Measurements from ENCODE around the gene KIAA0319L.

KIAA0319L gene

DNA sequence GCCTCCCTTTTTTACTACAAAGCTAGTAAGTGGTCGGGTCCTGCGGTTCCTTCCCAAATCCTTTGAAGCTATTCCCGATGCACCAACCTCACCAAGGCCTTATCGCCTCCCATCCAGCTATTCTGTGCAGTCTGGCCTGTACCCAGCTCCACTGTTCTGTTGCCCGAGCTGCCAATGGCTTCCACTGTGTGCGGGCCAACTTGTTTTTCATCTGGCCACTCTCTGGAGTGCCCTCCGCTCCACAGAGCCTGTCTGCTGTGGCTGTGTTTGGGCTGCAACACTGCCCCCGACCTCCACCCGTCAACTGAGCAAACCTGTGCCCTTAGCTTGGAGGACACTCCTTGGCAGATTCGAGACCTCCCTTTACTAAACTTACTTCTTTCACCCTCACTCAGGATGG is 125.0 kb downstream of the KIAA0319L start:
- H3K27ac ChIP-seq (ENCODE audit: low read depth, low read length) = no peak overlapping the region
- H3F3A ChIP-seq (ENCODE audit: control insufficient read depth, insufficient read depth) = no peaks in the 10 kb centered on the region
- H3K9me3 ChIP-seq (ENCODE audit: control insufficient read depth, insufficient read depth, low read length) = no peaks in the 10 kb centered on the region
- no peaks in the 10 kb centered on the region for H3K4me1 ChIP-seq (ENCODE audit: control insufficient read depth, low read length)
- no peaks in the 10 kb centered on the region for H3K79me2 ChIP-seq (ENCODE audit: control insufficient read depth, low read length)
- peaks cover 6% of the 10 kb centered on the region for H3K36me3 ChIP-seq (ENCODE audit: control insufficient read depth, low read length)
- no peak overlapping the region for H3K4me2 ChIP-seq (ENCODE audit: low read length)
- no peaks in the 10 kb centered on the region for H3K27me3 ChIP-seq (ENCODE audit: control insufficient read depth, low read length)
- H4K20me1 ChIP-seq (ENCODE audit: control insufficient read depth, insufficient read depth, low read depth, low read length) = no peaks in the 10 kb centered on the region
- no peak overlapping the region for H3K4me3 ChIP-seq (ENCODE audit: low read length)
- no peaks in the 10 kb centered on the region for H3K9me2 ChIP-seq (replicated peaks; ENCODE audit: control insufficient read depth, low read length)
- TF ChIP-seq CTCF (IDR thresholded peaks at IDR 0.05; ENCODE audit: low read depth, low read length, poor library complexity, severe bottlenecking) (no peak), EZH2phosphoT487 (IDR thresholded peaks at IDR 0.05; ENCODE audit: borderline replicate concordance, low read length) (no peak)

DNA sequence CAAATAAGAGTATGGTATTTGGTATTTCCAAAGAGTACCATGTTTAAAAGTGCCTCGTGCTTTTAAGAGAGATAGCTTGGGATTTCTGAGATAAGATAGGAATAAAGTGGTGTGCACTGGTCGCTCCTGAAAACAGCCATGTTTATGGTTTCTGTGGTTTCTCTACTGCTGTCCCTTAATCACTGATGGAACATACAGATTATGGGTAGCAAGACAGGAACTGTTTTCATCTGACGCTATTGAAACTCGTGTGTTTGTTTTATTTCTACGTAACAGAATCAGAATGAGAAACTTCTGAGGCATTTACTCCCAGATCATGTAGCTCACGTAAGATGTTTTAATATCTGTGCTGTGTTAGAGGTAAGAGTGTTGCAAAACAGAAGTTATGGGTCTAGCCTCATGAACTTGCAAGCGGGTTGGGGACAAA is 126.0 kb downstream of the KIAA0319L start:
- no peak overlapping the region for H3K4me3 ChIP-seq (ENCODE audit: low read length)
- no peaks in the 10 kb centered on the region for H3K9me2 ChIP-seq (replicated peaks; ENCODE audit: control insufficient read depth, low read length)
- H3K36me3 ChIP-seq (ENCODE audit: control insufficient read depth, low read length) = peaks cover 6% of the 10 kb centered on the region
- no peaks in the 10 kb centered on the region for H3K9me3 ChIP-seq (ENCODE audit: control insufficient read depth, insufficient read depth, low read length)
- no peak overlapping the region for H3K27ac ChIP-seq (ENCODE audit: low read depth, low read length)
- H3F3A ChIP-seq (ENCODE audit: control insufficient read depth, insufficient read depth) = no peaks in the 10 kb centered on the region
- no peak overlapping the region for H3K4me2 ChIP-seq (ENCODE audit: low read length)
- H4K20me1 ChIP-seq (ENCODE audit: control insufficient read depth, insufficient read depth, low read depth, low read length) = no peaks in the 10 kb centered on the region
- H3K79me2 ChIP-seq (ENCODE audit: control insufficient read depth, low read length) = no peaks in the 10 kb centered on the region
- TF ChIP-seq CTCF (IDR thresholded peaks at IDR 0.05; ENCODE audit: low read depth, low read length, poor library complexity, severe bottlenecking) = no peak
- no peak for TF ChIP-seq EZH2phosphoT487 (IDR thresholded peaks at IDR 0.05; ENCODE audit: borderline replicate concordance, low read length)
- no peaks in the 10 kb centered on the region for H3K27me3 ChIP-seq (ENCODE audit: control insufficient read depth, low read length)
- no peaks in the 10 kb centered on the region for H3K4me1 ChIP-seq (ENCODE audit: control insufficient read depth, low read length)

DNA sequence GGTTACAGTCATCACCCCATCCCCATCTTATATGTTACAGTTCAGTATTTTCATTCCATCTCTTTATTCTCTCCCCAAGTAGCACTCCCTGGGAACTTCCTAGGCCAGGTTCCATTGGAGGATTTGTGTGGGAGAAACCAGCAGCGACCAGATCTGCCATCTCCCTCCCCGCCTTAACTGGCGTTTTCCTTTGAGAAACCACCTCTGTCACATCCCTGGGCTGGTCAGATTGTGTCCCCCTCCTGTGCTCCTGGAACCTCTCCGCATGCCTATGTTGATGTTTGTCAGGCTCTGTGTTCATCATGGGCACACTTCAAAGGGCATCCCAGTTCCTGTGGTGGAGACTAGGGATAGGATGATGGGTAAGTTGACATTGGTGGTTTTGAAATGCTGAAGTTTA is 126.4 kb downstream of the KIAA0319L start:
- no peaks in the 10 kb centered on the region; the same call in 1 of the 2 replicates for H3K4me1 ChIP-seq (ENCODE audit: control insufficient read depth, low read length)
- no peak overlapping the region for H3K27ac ChIP-seq (ENCODE audit: low read depth, low read length)
- no peaks in the 10 kb centered on the region for H3K79me2 ChIP-seq (ENCODE audit: control insufficient read depth, low read length)
- peaks cover 3% of the 10 kb centered on the region for H3K36me3 ChIP-seq (ENCODE audit: control insufficient read depth, low read length)
- no peaks in the 10 kb centered on the region for H3K27me3 ChIP-seq (ENCODE audit: control insufficient read depth, low read length)
- H3K4me3 ChIP-seq (ENCODE audit: low read length) = no peak overlapping the region
- no peaks in the 10 kb centered on the region for H3F3A ChIP-seq (ENCODE audit: control insufficient read depth, insufficient read depth)
- H3K4me2 ChIP-seq (ENCODE audit: low read length) = no peak overlapping the region
- H3K9me3 ChIP-seq (ENCODE audit: control insufficient read depth, insufficient read depth, low read length) = no peaks in the 10 kb centered on the region
- TF ChIP-seq EZH2phosphoT487 (IDR thresholded peaks at IDR 0.05; ENCODE audit: borderline replicate concordance, low read length) = no peak
- TF ChIP-seq CTCF (IDR thresholded peaks at IDR 0.05; ENCODE audit: low read depth, low read length, poor library complexity, severe bottlenecking) = no peak
- no peaks in the 10 kb centered on the region for H3K9me2 ChIP-seq (replicated peaks; ENCODE audit: control insufficient read depth, low read length)
- H4K20me1 ChIP-seq (ENCODE audit: control insufficient read depth, insufficient read depth, low read depth, low read length) = no peaks in the 10 kb centered on the region

All from DOHH2 (cell line).